Mesenchymal stem cell (in vitro differentiated cells and primary cell): ENCODE data around the gene CAPN13.

Source experiments
- DNase-seq: peaks from one replicate; pipeline ENCODE4 v3.0.0-alpha.2; 2013
- H2AFZ ChIP-seq: one replicate; pipeline ENCODE4 v1.6.1; 2013; ENCODE audit warnings: low read depth, mild to moderate bottlenecking, control low read depth, inconsistent platforms, low read length, moderate library complexity
- H2AK5ac ChIP-seq: 2 replicates; pipeline ENCODE4 v1.6.1; 2013; ENCODE audit warnings: low read length, moderate library complexity, mild to moderate bottlenecking, inconsistent platforms; ENCODE audit not compliant: severe bottlenecking
- H2BK120ac ChIP-seq: one replicate; pipeline ENCODE4 v1.6.1; 2013; ENCODE audit warnings: low read depth, mild to moderate bottlenecking, inconsistent platforms, low read length, moderate library complexity
- H2BK12ac ChIP-seq, 2 experiments: one replicate each; pipeline ENCODE4 v1.6.1; 2013; ENCODE audit warnings: inconsistent platforms in 2 of 2, low read length in 2 of 2, mild to moderate bottlenecking in 2 of 2, moderate library complexity in 2 of 2, control low read depth in 1 of 2
- H2BK15ac ChIP-seq: one replicate; pipeline ENCODE4 v1.6.1; 2013; ENCODE audit warnings: mild to moderate bottlenecking, low read depth, inconsistent platforms; ENCODE audit not compliant: poor library complexity, severe bottlenecking
- H2BK5ac ChIP-seq: 2 replicates; pipeline ENCODE4 v1.6.1; 2013; ENCODE audit warnings: low read depth, mild to moderate bottlenecking, low read length, control low read depth, inconsistent platforms; ENCODE audit not compliant: poor library complexity, severe bottlenecking
- H3K14ac ChIP-seq, 2 experiments: one replicate each; pipeline ENCODE4 v1.6.1; 2013; ENCODE audit warnings: inconsistent platforms in 2 of 2, low read length in 2 of 2, control low read depth in 1 of 2, mild to moderate bottlenecking in 1 of 2, moderate library complexity in 1 of 2
- H3K18ac ChIP-seq, 2 experiments: one replicate each; pipeline ENCODE4 v1.6.1; 2013; ENCODE audit warnings: inconsistent platforms in 2 of 2, low read length in 2 of 2, control low read depth in 1 of 2, low read depth in 1 of 2, mild to moderate bottlenecking in 1 of 2
- H3K23ac ChIP-seq, 2 experiments: one replicate each; pipeline ENCODE4 v1.6.1; 2013; ENCODE audit warnings: inconsistent platforms in 2 of 2, low read length in 2 of 2, mild to moderate bottlenecking in 2 of 2, moderate library complexity in 2 of 2, control low read depth in 1 of 2
- H3K27ac ChIP-seq: 2 replicates; pipeline ENCODE4 v1.5.1; 2013; ENCODE audit warnings: mild to moderate bottlenecking, moderate library complexity, low read length, control low read depth, inconsistent platforms; ENCODE audit not compliant: poor library complexity, severe bottlenecking
- H3K27me3 ChIP-seq, 2 experiments: 2 replicates each; pipeline versions ENCODE4 v1.6.1 to v1.7.0; 2013; ENCODE audit warnings: low read length in 2 of 2, mild to moderate bottlenecking in 2 of 2, moderate library complexity in 2 of 2, control low read depth in 1 of 2, inconsistent platforms in 1 of 2; ENCODE audit not compliant: control insufficient read depth in 1 of 2, insufficient read depth in 1 of 2
- H3K36me3 ChIP-seq, 2 experiments: 2 replicates each; pipeline versions ENCODE4 v1.6.1 to v1.7.0; 2013; ENCODE audit warnings: low read length in 2 of 2, control low read depth in 1 of 2, inconsistent platforms in 1 of 2, low read depth in 1 of 2, mild to moderate bottlenecking in 1 of 2; ENCODE audit not compliant: insufficient read depth in 2 of 2, control insufficient read depth in 1 of 2
- H3K4ac ChIP-seq, 2 experiments: one replicate each; pipeline ENCODE4 v1.6.1; 2013; ENCODE audit warnings: inconsistent platforms in 2 of 2, low read length in 2 of 2, mild to moderate bottlenecking in 2 of 2, moderate library complexity in 2 of 2, control low read depth in 1 of 2, low read depth in 1 of 2
- H3K4me1 ChIP-seq: 2 replicates; pipeline ENCODE4 v1.6.1; 2013; ENCODE audit warnings: low read depth, low read length, control low read depth; ENCODE audit not compliant: control insufficient read depth, insufficient read depth
- H3K4me2 ChIP-seq: 2 replicates; pipeline ENCODE4 v1.6.1; 2013; ENCODE audit warnings: low read length, mild to moderate bottlenecking, inconsistent platforms; ENCODE audit not compliant: poor library complexity, severe bottlenecking
- H3K4me3 ChIP-seq, 2 experiments: 2 replicates each; pipeline versions ENCODE4 v1.5.1 to v1.7.0; 2013; ENCODE audit warnings: low read length in 2 of 2, mild to moderate bottlenecking in 2 of 2, control low read depth in 1 of 2, low read depth in 1 of 2; ENCODE audit not compliant: insufficient read depth in 1 of 2
- H3K79me1 ChIP-seq: replicated peaks from 2 replicates; pipeline ENCODE4 v1.6.1; 2013; ENCODE audit warnings: mild to moderate bottlenecking, control low read depth, low read length, inconsistent platforms; ENCODE audit not compliant: poor library complexity, severe bottlenecking
- H3K9ac ChIP-seq: 2 replicates; pipeline ENCODE4 v1.7.0; 2013; ENCODE audit warnings: mild to moderate bottlenecking, low read length, moderate library complexity
- H3K9me3 ChIP-seq: 2 replicates; pipeline ENCODE4 v1.7.0; 2013; ENCODE audit warnings: mild to moderate bottlenecking, low read length; ENCODE audit not compliant: control insufficient read depth
- H4K8ac ChIP-seq: one replicate; pipeline ENCODE4 v1.6.1; 2013; ENCODE audit warnings: inconsistent platforms, mild to moderate bottlenecking, low read length, moderate library complexity
- H4K91ac ChIP-seq: one replicate; pipeline ENCODE4 v1.6.1; 2013; ENCODE audit warnings: mild to moderate bottlenecking, low read length, inconsistent platforms
- WGBS: methylation state at CpG from one replicate; pipeline ENCODE4 v1.1.7; 2013; ENCODE audit warnings: mixed read lengths; 5-methylcytosine and 5-hydroxymethylcytosine counted together

CAPN13 gene

GRCh38 chr2:30781961-30782533, 25.2 kb downstream of the CAPN13 start:
- no peak overlapping the region for H3K23ac ChIP-seq
- H3K4me1 ChIP-seq = no peaks in the 10 kb centered on the region
- peaks cover 2 to 43% of the 10 kb centered on the region in 2 experiments for H3K27me3 ChIP-seq
- H3K9me3 ChIP-seq = no peaks in the 10 kb centered on the region
- no peak overlapping the region for H3K4me3 ChIP-seq
- WGBS = 73% methylated on average over 7 of the region's 7 CpGs
- no peak overlapping the region for H3K4ac ChIP-seq
- no peak overlapping the region for H4K91ac ChIP-seq
- H2AFZ ChIP-seq = no peak overlapping the region
- H2BK12ac ChIP-seq = no peak overlapping the region
- H3K36me3 ChIP-seq = no peaks in the 10 kb centered on the region
- H3K14ac ChIP-seq = no peak overlapping the region
- no peaks in the 10 kb centered on the region for H3K79me1 ChIP-seq
- H3K9ac ChIP-seq = no peak overlapping the region
- H3K4me2 ChIP-seq = no peak overlapping the region
- H3K18ac ChIP-seq = no peak overlapping the region
- no peak overlapping the region for H2BK120ac ChIP-seq
- H2AK5ac ChIP-seq = no peak overlapping the region
- H2BK5ac ChIP-seq = no peak overlapping the region
- H2BK15ac ChIP-seq = no peak overlapping the region
- DNase-seq = no peak
- H3K27ac ChIP-seq = no peak overlapping the region
- H4K8ac ChIP-seq = no peak overlapping the region

- no peak overlapping the region for H3K4ac ChIP-seq
- H3K4me2 ChIP-seq = no peak overlapping the region
- no peaks in the 10 kb centered on the region for H3K79me1 ChIP-seq
- H2BK12ac ChIP-seq = no peak overlapping the region
- DNase-seq = no peak
- H3K4me1 ChIP-seq = no peaks in the 10 kb centered on the region
- no peak overlapping the region for H3K27ac ChIP-seq
- H2AFZ ChIP-seq = no peak overlapping the region
- no peak overlapping the region for H3K18ac ChIP-seq
- H2BK120ac ChIP-seq = no peak overlapping the region
- H3K36me3 ChIP-seq = no peaks in the 10 kb centered on the region
- no peak overlapping the region for H2BK15ac ChIP-seq
- H3K14ac ChIP-seq = no peak overlapping the region
- no peak overlapping the region for H2AK5ac ChIP-seq
- H4K91ac ChIP-seq = no peak overlapping the region
- no peak overlapping the region for H3K23ac ChIP-seq
- no peak overlapping the region for H2BK5ac ChIP-seq
- H3K9ac ChIP-seq = no peak overlapping the region
- H3K9me3 ChIP-seq = no peaks in the 10 kb centered on the region
- no peak overlapping the region for H3K4me3 ChIP-seq
- 72% methylated on average over 1 of the region's 1 CpG for WGBS
- no peak overlapping the region for H4K8ac ChIP-seq
- peaks cover 0 to 44% of the 10 kb centered on the region in 2 experiments for H3K27me3 ChIP-seq
Observed at GRCh38 chr2:30781451-30781850, 25.8 kb downstream of the CAPN13 start.

GRCh38 chr2:30780776-30781330, 26.4 kb downstream of the CAPN13 start:
- Histone ChIP-seq H3K79me1 (no peaks in the 10 kb centered on the region), H3K4ac (no peak overlapping the region), H2BK120ac (no peak overlapping the region), H2AFZ (no peak overlapping the region), H3K18ac (no peak overlapping the region), H3K4me1 (no peaks in the 10 kb centered on the region), H2BK12ac (no peak overlapping the region), H3K27ac (no peak overlapping the region), H3K4me2 (no peak overlapping the region), H4K91ac (no peak overlapping the region), H2AK5ac (no peak overlapping the region), H2BK15ac (no peak overlapping the region), H3K36me3 (no peaks in the 10 kb centered on the region), H3K9ac (no peak overlapping the region), H4K8ac (no peak overlapping the region), H3K27me3 (peaks cover 0 to 48% of the 10 kb centered on the region in 2 experiments), H3K4me3 (no peak overlapping the region), H3K23ac (no peak overlapping the region), H2BK5ac (no peak overlapping the region), H3K9me3 (no peaks in the 10 kb centered on the region), H3K14ac (no peak overlapping the region)
- DNase-seq = no peak
- 79% methylated on average over 5 of the region's 5 CpGs for WGBS

GRCh38 chr2:30778611-30779010, 28.6 kb downstream of the CAPN13 start:
- no peak overlapping the region for H2BK15ac ChIP-seq
- no peak overlapping the region for H3K23ac ChIP-seq
- H4K8ac ChIP-seq = no peak overlapping the region
- H3K4me3 ChIP-seq = no peak overlapping the region
- peaks cover 0 to 61% of the 10 kb centered on the region in 2 experiments for H3K27me3 ChIP-seq
- WGBS = 88% methylated on average over 11 of the region's 11 CpGs
- no peak overlapping the region for H3K27ac ChIP-seq
- no peak overlapping the region for H2BK5ac ChIP-seq
- no peak overlapping the region for H2BK120ac ChIP-seq
- H2AFZ ChIP-seq = no peak overlapping the region
- DNase-seq = no peak
- no peaks in the 10 kb centered on the region for H3K79me1 ChIP-seq
- H4K91ac ChIP-seq = no peak overlapping the region
- H3K4ac ChIP-seq = no peak overlapping the region
- no peak overlapping the region for H3K4me2 ChIP-seq
- H2AK5ac ChIP-seq = no peak overlapping the region
- no peak overlapping the region for H3K18ac ChIP-seq
- H3K9ac ChIP-seq = no peak overlapping the region
- H3K4me1 ChIP-seq = no peaks in the 10 kb centered on the region
- H3K36me3 ChIP-seq = no peaks in the 10 kb centered on the region
- H3K14ac ChIP-seq = no peak overlapping the region
- H3K9me3 ChIP-seq = no peaks in the 10 kb centered on the region
- no peak overlapping the region for H2BK12ac ChIP-seq
